Astrocyte (in vitro differentiated cells and primary cell): ENCODE results near the gene FAM167B. TPM values are rescaled to one million over a fixed set of nuclear protein-coding genes. Genes with fewer than 3 reads are reported as not detected.

Source experiments
- DNase-seq: peaks from one replicate; pipeline ENCODE4 v3.0.0-alpha.2; 2010; ENCODE audit warnings: low read depth
- FAIRE-seq: peaks from 2 replicates; lab custom pipeline; 2011; peaks lifted over from hg19 to GRCh38; lab: Jason Lieb, UNC
- H2AFZ ChIP-seq: 2 replicates; pipeline ENCODE4 v1.6.0; 2012; ENCODE audit warnings: low read depth, low read length, inconsistent platforms
- H3K27ac ChIP-seq: 2 replicates; pipeline ENCODE4 v1.5.1; 2011; ENCODE audit warnings: low read depth, low read length, inconsistent platforms
- H3K27me3 ChIP-seq: 2 replicates; pipeline ENCODE4 v1.6.0; 2011; ENCODE audit warnings: low read length, inconsistent platforms; ENCODE audit not compliant: insufficient read depth
- H3K36me3 ChIP-seq: 2 replicates; pipeline ENCODE4 v1.5.1; 2011; ENCODE audit warnings: low read length, inconsistent platforms; ENCODE audit not compliant: insufficient read depth
- H3K4me1 ChIP-seq: 2 replicates; pipeline ENCODE4 v1.5.1; 2011; ENCODE audit warnings: low read length, inconsistent platforms; ENCODE audit not compliant: insufficient read depth
- H3K4me2 ChIP-seq: 2 replicates; pipeline ENCODE4 v1.6.0; 2012; ENCODE audit warnings: low read length, inconsistent platforms
- H3K4me3 ChIP-seq: 2 replicates; pipeline ENCODE4 v1.5.1; 2011; ENCODE audit warnings: low read depth, mild to moderate bottlenecking, low read length, inconsistent platforms; ENCODE audit not compliant: insufficient read depth
- H3K79me2 ChIP-seq: 2 replicates; pipeline ENCODE4 v1.6.0; 2012; ENCODE audit warnings: mild to moderate bottlenecking, low read length, inconsistent platforms; ENCODE audit not compliant: insufficient read depth
- H3K9ac ChIP-seq: 2 replicates; pipeline ENCODE4 v1.6.0; 2012; ENCODE audit warnings: mild to moderate bottlenecking, low read length, inconsistent platforms
- H3K9me3 ChIP-seq: 2 replicates; pipeline ENCODE4 v1.5.1; 2012; ENCODE audit warnings: low read depth, mild to moderate bottlenecking, low read length, inconsistent platforms; ENCODE audit not compliant: insufficient read depth
- H4K20me1 ChIP-seq: 2 replicates; pipeline ENCODE4 v1.6.0; 2012; ENCODE audit warnings: low read length, inconsistent platforms; ENCODE audit not compliant: insufficient read depth
- H3K27ac Mint-ChIP-seq: one replicate; pipeline ENCODE4 v1.8.0; 2021; ENCODE audit warnings: mild to moderate bottlenecking, mixed read lengths; ENCODE audit not compliant: unreplicated experiment
- H3K27me3 Mint-ChIP-seq: one replicate; pipeline ENCODE4 v1.8.0; 2021; ENCODE audit warnings: low read depth, mixed read lengths; ENCODE audit not compliant: unreplicated experiment
- H3K36me3 Mint-ChIP-seq: one replicate; pipeline ENCODE4 v1.8.0; 2021; ENCODE audit warnings: low read depth, mixed read lengths; ENCODE audit not compliant: unreplicated experiment
- H3K4me1 Mint-ChIP-seq: one replicate; pipeline ENCODE4 v1.8.0; 2021; ENCODE audit warnings: low read depth, mixed read lengths; ENCODE audit not compliant: unreplicated experiment
- H3K4me3 Mint-ChIP-seq: one replicate; pipeline ENCODE4 v1.8.0; 2021; ENCODE audit warnings: mild to moderate bottlenecking, moderate library complexity, mixed read lengths; ENCODE audit not compliant: unreplicated experiment
- H3K9me3 Mint-ChIP-seq: one replicate; pipeline ENCODE4 v1.8.0; 2021; ENCODE audit warnings: mild to moderate bottlenecking, mixed read lengths; ENCODE audit not compliant: unreplicated experiment
- CTCF ChIP-seq: IDR thresholded peaks from 2 replicates; pipeline ENCODE4 v1.5.1; 2011; ENCODE audit warnings: low read depth, mild to moderate bottlenecking, inconsistent platforms, low read length, moderate library complexity; ENCODE audit not compliant: insufficient read depth
- EZH2 ChIP-seq: IDR thresholded peaks from 2 replicates; pipeline ENCODE4 v1.6.1; 2012; ENCODE audit warnings: mild to moderate bottlenecking, low read length, inconsistent platforms; ENCODE audit not compliant: insufficient read depth
- total RNA-seq: library from RNA; stranded (reverse); gene quantifications from 2 replicates; pipeline ENCODE4 v1.2.1, GENCODE V29; 2021

Gene FAM167B
- total RNA-seq, 1 donor from 2014 or later: 0.64 TPM

- peak within 1 kb of the TSS; percentile 53 for H3K4me2 ChIP-seq
- H3K9me3 ChIP-seq: no peaks in the 10 kb centered on the region
- H3K4me3 Mint-ChIP-seq: no peak within 1 kb of the TSS
- FAIRE-seq (no peak), DNase-seq (no peak)
- no peak within 1 kb of the TSS for H3K9ac ChIP-seq
- peaks cover 23% of the 10 kb centered on the region for H3K4me1 ChIP-seq
- H3K27ac Mint-ChIP-seq: peak within 1 kb of the TSS; percentile 66
- no peaks in the 10 kb centered on the region for H3K36me3 ChIP-seq
- no peak within 1 kb of the TSS for H3K27ac ChIP-seq
- peaks cover 10% of the 10 kb centered on the region for H3K4me1 Mint-ChIP-seq
- peaks cover 12% of the 10 kb centered on the region for H3K27me3 Mint-ChIP-seq
- no peaks in the 10 kb centered on the region for H3K79me2 ChIP-seq
- H3K27me3 ChIP-seq: no peaks in the 10 kb centered on the region
- H3K9me3 Mint-ChIP-seq: peaks cover 2% of the 10 kb centered on the region
- H3K4me3 ChIP-seq: no peak within 1 kb of the TSS
- H2AFZ ChIP-seq: peak within 1 kb of the TSS; percentile 43
- H4K20me1 ChIP-seq: no peaks in the 10 kb centered on the region
- TF ChIP-seq EZH2: no peak
- no peak for TF ChIP-seq CTCF
- H3K36me3 Mint-ChIP-seq: no peaks in the 10 kb centered on the region
These were observed 4.1 kb downstream of the FAM167B start, which contains the start of gene LCK for GRCh38 chr1:32250893-32251716. Gene LCK (plus strand): TSS chr1:32251265. CDS start chr1:32274330, 23,065 bp downstream.

- Histone ChIP-seq H3K36me3 (no peaks in the 10 kb centered on the region), H3K4me3 (no peak overlapping the region), H3K79me2 (no peaks in the 10 kb centered on the region), H2AFZ (no peak overlapping the region), H3K27ac (no peak overlapping the region), H4K20me1 (no peaks in the 10 kb centered on the region), H3K9ac (no peak overlapping the region), H3K4me1 (no peaks in the 10 kb centered on the region), H3K9me3 (no peaks in the 10 kb centered on the region), H3K27me3 (no peaks in the 10 kb centered on the region), H3K4me2 (no peak overlapping the region)
- H3K4me3 Mint-ChIP-seq: no peak overlapping the region
- peaks cover 16% of the 10 kb centered on the region for H3K27me3 Mint-ChIP-seq
- no peaks in the 10 kb centered on the region for H3K36me3 Mint-ChIP-seq
- H3K4me1 Mint-ChIP-seq: peaks cover 2% of the 10 kb centered on the region
- TF ChIP-seq CTCF (no peak), EZH2 (no peak)
- no peak for FAIRE-seq
- no peak overlapping the region for H3K27ac Mint-ChIP-seq
- DNase-seq: no peak
- no peaks in the 10 kb centered on the region for H3K9me3 Mint-ChIP-seq
These were observed 8.3 kb downstream of the FAM167B start for GRCh38 chr1:32255072-32256071.
